ENCODE results near the gene CKAP5.

The CKAP5 gene

GRCh38 chr11:46696212-46696558 lies 149.9 kb downstream of the CKAP5 start:
- DNase-seq: no peak

GRCh38 chr11:46695345-46696211 lies 150.5 kb downstream of the CKAP5 start:
- no peak for DNase-seq

GRCh38 chr11:46694607-46695006 lies 151.5 kb downstream of the CKAP5 start:
- DNase-seq: no peak

GRCh38 chr11:46694072-46694471 lies 152.0 kb downstream of the CKAP5 start:
- DNase-seq: no peak

- DNase-seq: no peak
Observed at GRCh38 chr11:46693597-46694012, 152.5 kb downstream of the CKAP5 start.

All from CD4-positive, alpha-beta T cell treated with Interleukin-10 for 1 hour (primary cell).